ENCODE results near the gene FOXP3.

The FOXP3 gene

GRCh38 chrX:49230500-49231232 lies 33.8 kb downstream of the FOXP3 start:
- Histone ChIP-seq H2AFZ (peak overlapping the region; percentile 72), H3K4me3 (ENCODE audit: low read depth, low read length) (no peak overlapping the region), H3K9me3 (ENCODE audit: control insufficient read depth, low read length) (no peaks in the 10 kb centered on the region), H3K9ac (no peak overlapping the region), H3K27ac (no peak overlapping the region), H3K4me1 (no peaks in the 10 kb centered on the region), H3K4me2 (ENCODE audit: low read length) (no peak overlapping the region), H3K79me2 (no peaks in the 10 kb centered on the region), H3K36me3 (ENCODE audit: control insufficient read depth, insufficient read depth, low read length) (no peaks in the 10 kb centered on the region), H3K27me3 (ENCODE audit: control insufficient read depth, insufficient read depth, low read length) (no peaks in the 10 kb centered on the region)
- no peak for TF ChIP-seq CTCF (IDR thresholded peaks at IDR 0.05)

- TF ChIP-seq CTCF (IDR thresholded peaks at IDR 0.05), result no peak
- no peak overlapping the region for H2AFZ ChIP-seq
- no peaks in the 10 kb centered on the region for H3K36me3 ChIP-seq (ENCODE audit: control insufficient read depth, insufficient read depth, low read length)
- no peak overlapping the region for H3K27ac ChIP-seq
- no peak overlapping the region for H3K9ac ChIP-seq
- H3K4me2 ChIP-seq (ENCODE audit: low read length), result no peak overlapping the region
- H3K79me2 ChIP-seq, result no peaks in the 10 kb centered on the region
- H3K4me1 ChIP-seq, result no peaks in the 10 kb centered on the region
- no peaks in the 10 kb centered on the region for H3K27me3 ChIP-seq (ENCODE audit: control insufficient read depth, insufficient read depth, low read length)
- H3K9me3 ChIP-seq (ENCODE audit: control insufficient read depth, low read length), result no peaks in the 10 kb centered on the region
- no peak overlapping the region for H3K4me3 ChIP-seq (ENCODE audit: low read depth, low read length)
Observed at GRCh38 chrX:49228185-49228584, 36.3 kb downstream of the FOXP3 start.

- Histone ChIP-seq H3K79me2 (no peaks in the 10 kb centered on the region), H2AFZ (no peak overlapping the region), H3K4me1 (no peaks in the 10 kb centered on the region), H3K36me3 (ENCODE audit: control insufficient read depth, insufficient read depth, low read length) (no peaks in the 10 kb centered on the region), H3K27ac (no peak overlapping the region), H3K27me3 (ENCODE audit: control insufficient read depth, insufficient read depth, low read length) (no peaks in the 10 kb centered on the region), H3K9ac (no peak overlapping the region), H3K9me3 (ENCODE audit: control insufficient read depth, low read length) (no peaks in the 10 kb centered on the region), H3K4me3 (ENCODE audit: low read depth, low read length) (no peak overlapping the region), H3K4me2 (ENCODE audit: low read length) (no peak overlapping the region)
- TF ChIP-seq CTCF (IDR thresholded peaks at IDR 0.05), result no peak
Observed at GRCh38 chrX:49227726-49228125, 36.8 kb downstream of the FOXP3 start.

GRCh38 chrX:49226946-49227345 lies 37.6 kb downstream of the FOXP3 start:
- H3K4me1 ChIP-seq, result no peaks in the 10 kb centered on the region
- H3K36me3 ChIP-seq (ENCODE audit: control insufficient read depth, insufficient read depth, low read length), result no peaks in the 10 kb centered on the region
- no peak overlapping the region for H3K4me3 ChIP-seq (ENCODE audit: low read depth, low read length)
- H3K79me2 ChIP-seq, result no peaks in the 10 kb centered on the region
- no peaks in the 10 kb centered on the region for H3K27me3 ChIP-seq (ENCODE audit: control insufficient read depth, insufficient read depth, low read length)
- TF ChIP-seq CTCF (IDR thresholded peaks at IDR 0.05), result no peak
- H3K4me2 ChIP-seq (ENCODE audit: low read length), result no peak overlapping the region
- H3K27ac ChIP-seq, result no peak overlapping the region
- H3K9ac ChIP-seq, result no peak overlapping the region
- H2AFZ ChIP-seq, result no peak overlapping the region
- no peaks in the 10 kb centered on the region for H3K9me3 ChIP-seq (ENCODE audit: control insufficient read depth, low read length)

- Histone ChIP-seq H3K79me2 (no peaks in the 10 kb centered on the region), H3K27me3 (ENCODE audit: control insufficient read depth, insufficient read depth, low read length) (no peaks in the 10 kb centered on the region), H3K9me3 (ENCODE audit: control insufficient read depth, low read length) (no peaks in the 10 kb centered on the region), H3K4me2 (ENCODE audit: low read length) (no peak overlapping the region), H3K36me3 (ENCODE audit: control insufficient read depth, insufficient read depth, low read length) (no peaks in the 10 kb centered on the region), H3K4me3 (ENCODE audit: low read depth, low read length) (no peak overlapping the region), H3K4me1 (no peaks in the 10 kb centered on the region), H3K9ac (no peak overlapping the region), H3K27ac (no peak overlapping the region), H2AFZ (no peak overlapping the region)
- TF ChIP-seq CTCF (IDR thresholded peaks at IDR 0.05), result no peak
Observed at GRCh38 chrX:49225858-49226257, 38.7 kb downstream of the FOXP3 start.
